HepG2 (cell line): ENCODE data around the gene SEC24A. TPM values are rescaled to one million over a fixed set of nuclear protein-coding genes. Genes with fewer than 3 reads are reported as not detected.

Experiments
- CEBPB ChIP-seq: IDR thresholded peaks from 2 replicates; pipeline ENCODE4 v1.6.1; 2011; ENCODE audit warnings: low read depth, low read length, improper control_type of control experiment, borderline replicate concordance
- CENPBD1 ChIP-seq: sonication (generic); formaldehyde crosslinking; IDR thresholded peaks from 2 replicates; pipeline ENCODE4 v1.8.0; 2022; ENCODE audit warnings: missing genetic modification reagents, low read depth, mild to moderate bottlenecking, borderline replicate concordance
- DDIT3 ChIP-seq: sonication (generic); formaldehyde crosslinking; IDR thresholded peaks from 2 replicates; pipeline ENCODE4 v1.4.0; 2020; ENCODE audit warnings: mild to moderate bottlenecking, missing genetic modification reagents
- GLI4 ChIP-seq: sonication (generic); formaldehyde crosslinking; IDR thresholded peaks from 2 replicates; pipeline ENCODE4 v1.5.1; 2020; ENCODE audit warnings: missing genetic modification reagents, mild to moderate bottlenecking, moderate library complexity, borderline replicate concordance
- GMEB2 ChIP-seq: IDR thresholded peaks from 2 replicates; pipeline ENCODE4 v1.6.1; 2016; ENCODE audit warnings: missing biosample characterization, missing genetic modification reagents, low read depth
- IKZF5 ChIP-seq: IDR thresholded peaks from 2 replicates; pipeline ENCODE4 v1.6.1; 2018; ENCODE audit warnings: missing genetic modification reagents, mild to moderate bottlenecking, missing compliant biosample characterization
- KMT2B ChIP-seq: IDR thresholded peaks from 2 replicates; pipeline ENCODE4 v1.6.1; 2016; ENCODE audit warnings: missing genetic modification reagents, missing compliant biosample characterization
- NFATC3 ChIP-seq: sonication (generic); formaldehyde crosslinking; IDR thresholded peaks from 2 replicates; pipeline ENCODE4 v1.5.1; 2020; ENCODE audit warnings: mild to moderate bottlenecking, missing genetic modification reagents
- RORA ChIP-seq: sonication (generic); formaldehyde crosslinking; IDR thresholded peaks from 2 replicates; pipeline ENCODE4 v1.5.0; 2020; ENCODE audit warnings: mild to moderate bottlenecking, missing genetic modification reagents, moderate library complexity
- SNRNP70 ChIP-seq: fragments of 200-400 bp; formaldehyde crosslinking; IDR thresholded peaks from 2 replicates; pipeline ENCODE4 v1.6.1; 2017; ENCODE audit warnings: mild to moderate bottlenecking, low read depth, low read length, moderate library complexity
- SRSF4 ChIP-seq: fragments of 200-400 bp; formaldehyde crosslinking; IDR thresholded peaks from one replicate; pipeline ENCODE4 v1.6.1; 2018; ENCODE audit warnings: mild to moderate bottlenecking, low read depth, low read length, moderate library complexity; ENCODE audit not compliant: poor library complexity, severe bottlenecking
- XBP1 ChIP-seq: sonication (generic); formaldehyde crosslinking; IDR thresholded peaks from 2 replicates; pipeline ENCODE4 v1.5.0; 2020; ENCODE audit warnings: missing genetic modification reagents
- ZBTB10 ChIP-seq: sonication (generic); formaldehyde crosslinking; IDR thresholded peaks from 2 replicates; pipeline ENCODE4 v1.4.0; 2020; ENCODE audit warnings: missing genetic modification reagents, borderline replicate concordance
- ZFP37 ChIP-seq: sonication (generic); formaldehyde crosslinking; IDR thresholded peaks from 2 replicates; pipeline ENCODE4 v1.4.0; 2020; ENCODE audit warnings: missing genetic modification reagents, borderline replicate concordance
- ZKSCAN1 ChIP-seq: fragments of 150-350 bp; IDR thresholded peaks from 2 replicates; pipeline ENCODE4 v1.6.1; 2014; ENCODE audit warnings: low read length
- ZNF18 ChIP-seq: sonication (generic); formaldehyde crosslinking; IDR thresholded peaks from 2 replicates; pipeline ENCODE4 v1.8.0; 2022; ENCODE audit warnings: mild to moderate bottlenecking, missing genetic modification reagents; ENCODE audit not compliant: insufficient replicate concordance
- ZNF7 ChIP-seq: IDR thresholded peaks from 2 replicates; pipeline ENCODE4 v1.6.1; 2016; ENCODE audit warnings: missing biosample characterization, missing genetic modification reagents
- ZNF737 ChIP-seq: sonication (generic); formaldehyde crosslinking; IDR thresholded peaks from 2 replicates; pipeline ENCODE4 v1.5.0; 2020; ENCODE audit warnings: missing genetic modification reagents, mild to moderate bottlenecking, borderline replicate concordance
- ZNF782 ChIP-seq: sonication (generic); formaldehyde crosslinking; IDR thresholded peaks from 2 replicates; pipeline ENCODE4 v1.4.0; 2020; ENCODE audit warnings: missing genetic modification reagents, mild to moderate bottlenecking, borderline replicate concordance
- ZSCAN12 ChIP-seq: sonication (generic); formaldehyde crosslinking; IDR thresholded peaks from 2 replicates; pipeline ENCODE4 v1.9.0; 2021; ENCODE audit warnings: mild to moderate bottlenecking, missing genetic modification reagents
- polyA plus RNA-seq, 8 experiments: library from polyadenylated mRNA; depleted of rRNA in 3 of 8; stranded (reverse) in 7 of 8; unstranded in 1 of 8; fragments of >200 nt; fragmentation: Illumina TruSeq in 4 of 8; extraction: Trizol in 4 of 8; gene quantifications; 2 replicates each; pipeline versions ENCODE4 v1.2.1 to v1.2.3, GENCODE V29; 2011 to 2016; ENCODE audit warnings: low read depth in 4 of 8, missing spikeins in 1 of 8, mixed read lengths in 1 of 8; ENCODE audit not compliant: insufficient read depth in 1 of 8
- total RNA-seq, 5 experiments: library from RNA; depleted of rRNA; stranded (reverse); fragments of >200 nt; fragmentation: Illumina TruSeq; extraction: Trizol; gene quantifications; 2 replicates each; pipeline ENCODE4 v1.2.3, GENCODE V29; 2016; ENCODE audit warnings: low read depth in 1 of 5

The SEC24A gene
- total and polyA plus RNA-seq, 2 of the 13 experiments (the other 11 are each of a cell fraction or from before 2014, with no cell fraction given), result 30.5 to 56.8 TPM

- peak; percentile 72; the same call in 1 of the 2 replicates for TF ChIP-seq NFATC3 (CRISPR knock-in tag)
- no peak for TF ChIP-seq SRSF4
- peak; percentile 84; the same call in 1 of the 2 replicates for TF ChIP-seq ZNF782 (CRISPR knock-in tag)
- TF ChIP-seq XBP1 (CRISPR knock-in tag), result 0 out of 2 replicates have a peak, but pooled peaks have one; percentile 39
- 0 out of 2 replicates have a peak, but pooled peaks have one; percentile 77 for TF ChIP-seq ZNF737 (CRISPR knock-in tag)
- TF ChIP-seq IKZF5 (CRISPR knock-in tag), result peak; percentile 87
- TF ChIP-seq DDIT3 (CRISPR knock-in tag), result 0 out of 2 replicates have a peak, but pooled peaks have one; percentile 73
- TF ChIP-seq KMT2B, result peak; percentile 98
- no peak for TF ChIP-seq SNRNP70
- TF ChIP-seq ZNF7 (CRISPR knock-in tag), result peak; percentile 13; the same call in 1 of the 2 replicates
- peak; percentile 80 for TF ChIP-seq GMEB2 (CRISPR knock-in tag)
- TF ChIP-seq ZBTB10 (CRISPR knock-in tag), result no peak; the same call in 1 of the 2 replicates
- no peak for TF ChIP-seq ZKSCAN1
- TF ChIP-seq GLI4 (CRISPR knock-in tag), result no peak
- TF ChIP-seq RORA, result no peak
- peak; percentile 80; the same call in 1 of the 2 replicates for TF ChIP-seq ZSCAN12
- no peak for TF ChIP-seq CENPBD1 (CRISPR knock-in tag)
- TF ChIP-seq ZNF18, result peak; percentile 94
- TF ChIP-seq ZFP37, result peak; percentile 84; the same call in 1 of the 2 replicates
- no peak for TF ChIP-seq CEBPB
These were observed 110.1 kb downstream of the SEC24A start, which contains the start of gene DDX46 (continued) for GRCh38 chr5:134758504-134759341.
